HG03175 (cell line): ENCODE measurements around the gene NKTR.

Experiments
- ATAC-seq: cut with Tn5 transposase; IDR thresholded peaks from one replicate; pipeline ENCODE4 v1.9.1; 2021; ENCODE audit warnings: mild to moderate bottlenecking, moderate library complexity; ENCODE audit not compliant: unreplicated experiment

NKTR gene

GRCh38 chr3:42691816-42692666 is 91.6 kb downstream of the NKTR start:
- no peak for ATAC-seq

DNA sequence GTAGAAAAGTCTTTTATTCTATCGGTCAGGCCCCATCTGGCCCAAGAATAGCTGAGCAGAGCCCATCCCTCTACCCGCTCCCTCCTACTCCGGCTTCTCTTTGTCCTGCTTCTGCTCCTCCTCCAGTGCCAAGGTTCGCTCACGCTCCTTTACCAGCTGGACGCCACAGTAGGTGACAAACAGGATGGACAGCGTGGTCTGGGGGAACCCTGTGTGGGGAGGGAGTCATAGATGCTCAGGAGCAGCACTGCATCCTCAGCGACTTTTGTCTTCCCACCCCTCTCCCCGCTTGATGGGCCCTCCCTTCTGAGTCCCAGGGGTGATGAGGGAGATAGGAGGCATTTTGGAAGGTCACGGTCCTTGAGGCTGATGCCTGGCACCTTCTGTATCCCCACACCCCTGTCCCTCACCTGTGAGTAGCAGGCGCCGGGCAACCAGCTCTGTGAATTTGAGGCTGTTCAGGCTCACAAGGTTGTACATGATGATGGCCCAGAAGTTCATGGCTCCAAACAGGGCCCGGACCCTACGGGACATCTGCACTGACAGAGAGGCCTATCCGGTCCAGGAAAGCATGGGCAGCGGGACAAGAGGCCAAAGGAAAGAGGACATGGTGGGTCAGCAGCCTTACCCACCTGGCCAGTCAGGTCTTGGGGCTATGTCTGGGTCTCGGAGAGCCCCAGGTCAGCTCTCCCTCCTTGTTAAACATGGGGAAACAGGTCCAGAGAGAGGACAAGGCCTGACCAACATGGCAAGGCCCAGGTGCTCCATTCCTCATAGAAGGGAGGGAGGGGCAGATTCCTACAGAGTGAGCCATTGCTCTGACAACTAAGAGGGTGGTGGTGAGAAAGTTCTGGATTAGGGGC is 92.4 kb downstream of the NKTR start:
- no peak for ATAC-seq

- no peak for ATAC-seq
Observed at GRCh38 chr3:42693530-42693930, 93.0 kb downstream of the NKTR start.

GRCh38 chr3:42694366-42694765 is 93.9 kb downstream of the NKTR start:
- no peak for ATAC-seq

GRCh38 chr3:42696356-42697288 is 96.1 kb downstream of the NKTR start:
- no peak for ATAC-seq

- no peak for ATAC-seq
Observed at GRCh38 chr3:42697289-42698051, 97.0 kb downstream of the NKTR start.
